ENCODE measurements around the gene SPX.

The SPX gene

GRCh38 chr12:21538061-21538653, 12.1 kb downstream of the SPX start:
- no peak for DNase-seq (ENCODE audit: low read depth)

GRCh38 chr12:21539797-21540196, 13.7 kb downstream of the SPX start:
- DNase-seq (ENCODE audit: low read depth): no peak

GRCh38 chr12:21541773-21542172, 15.7 kb downstream of the SPX start:
- DNase-seq (ENCODE audit: low read depth): no peak

- DNase-seq (ENCODE audit: low read depth): no peak
These were observed 16.3 kb downstream of the SPX start for GRCh38 chr12:21542403-21542802.

DNA sequence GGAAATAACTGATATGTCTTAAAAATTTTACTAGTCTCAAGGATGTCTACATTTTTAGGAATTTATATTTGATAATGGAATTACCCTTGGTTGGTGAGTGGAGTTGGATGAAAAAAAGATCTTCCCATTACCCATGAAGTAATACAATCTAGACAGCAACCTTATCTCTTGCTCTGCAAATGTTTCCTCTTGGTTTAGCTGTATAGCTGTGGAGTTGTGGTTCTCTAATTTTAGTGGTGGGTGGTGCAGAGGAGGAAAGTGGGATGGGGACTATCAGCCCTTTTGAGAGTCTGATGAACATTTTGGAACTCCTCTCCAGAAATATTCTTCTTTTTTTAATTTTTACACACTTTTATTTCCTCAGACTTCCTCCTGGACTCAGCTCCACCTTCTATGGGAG, 17.1 kb downstream of the SPX start:
- DNase-seq (ENCODE audit: low read depth): no peak

- no peak for DNase-seq (ENCODE audit: low read depth)
These were observed 19.5 kb downstream of the SPX start for GRCh38 chr12:21545557-21545956.

DNA sequence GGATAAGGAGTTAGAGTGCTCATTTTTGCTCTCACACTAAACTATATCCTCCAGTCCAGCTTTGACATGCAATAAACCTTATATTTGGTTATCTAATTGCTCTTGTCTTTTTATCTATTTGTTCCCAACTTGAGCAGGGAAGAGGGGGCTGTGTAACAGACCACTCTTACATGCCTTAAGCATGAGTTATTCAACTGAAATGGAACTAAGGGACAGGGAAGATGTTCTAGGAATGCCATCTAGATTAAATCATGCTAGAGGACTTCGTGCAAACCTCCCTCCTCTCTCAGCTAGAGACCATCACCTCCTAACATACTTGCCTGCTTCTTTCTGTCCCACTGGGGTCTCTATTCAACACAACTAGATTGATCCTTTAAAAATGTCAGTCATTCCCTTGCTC, 20.6 kb downstream of the SPX start:
- no peak for DNase-seq (ENCODE audit: low read depth)

DNA sequence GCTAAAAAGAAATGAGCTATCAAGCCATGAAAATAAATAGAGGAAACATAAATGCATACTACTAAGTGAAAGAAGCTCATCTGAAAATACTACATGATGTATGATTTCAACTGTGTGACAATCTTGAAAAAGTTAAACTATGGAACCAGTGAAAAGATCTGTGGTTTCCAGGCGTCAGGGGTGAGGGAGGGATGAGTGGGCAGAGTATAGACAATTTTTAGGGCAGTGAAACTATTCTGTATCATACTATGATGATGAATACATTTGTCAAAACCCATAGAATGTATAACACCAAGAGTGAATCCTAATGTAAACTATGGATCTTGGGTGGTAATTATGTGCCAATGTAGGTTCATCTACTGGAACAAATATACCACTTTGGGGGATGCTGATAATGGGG, 21.3 kb downstream of the SPX start:
- no peak for DNase-seq (ENCODE audit: low read depth)

DNA sequence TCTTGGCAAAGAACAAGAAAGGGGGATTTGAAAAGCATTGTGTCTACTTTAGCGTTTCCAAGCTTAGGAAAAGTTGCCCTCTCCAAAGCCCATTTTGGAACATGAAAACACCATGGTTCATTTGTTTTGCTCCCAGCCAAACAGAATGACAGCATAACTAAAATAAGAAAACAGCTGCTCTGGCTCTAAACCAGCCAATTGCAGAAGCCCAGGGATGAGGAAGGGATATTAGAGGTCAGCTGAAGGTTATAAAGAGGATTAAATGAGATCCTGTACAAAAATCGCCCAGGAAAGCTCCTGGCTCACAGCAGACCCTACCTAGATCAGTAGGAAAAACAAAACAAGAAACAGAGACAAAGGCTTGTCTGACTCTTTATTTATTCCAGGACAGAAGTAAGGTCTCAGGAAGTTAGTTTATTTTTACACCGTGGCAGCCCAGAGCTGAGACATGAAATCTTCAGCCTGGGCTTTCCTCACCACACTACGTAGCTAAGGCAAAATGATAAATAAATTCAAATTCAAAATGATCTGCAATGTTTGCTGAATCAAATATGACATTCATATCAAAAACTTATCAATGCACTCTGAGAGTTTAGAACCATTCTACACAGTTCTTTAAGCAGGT, 25.9 kb downstream of the SPX start:
- DNase-seq (ENCODE audit: low read depth): no peak

GRCh38 chr12:21552635-21553328, 26.7 kb downstream of the SPX start:
- DNase-seq (ENCODE audit: low read depth): no peak

DNA sequence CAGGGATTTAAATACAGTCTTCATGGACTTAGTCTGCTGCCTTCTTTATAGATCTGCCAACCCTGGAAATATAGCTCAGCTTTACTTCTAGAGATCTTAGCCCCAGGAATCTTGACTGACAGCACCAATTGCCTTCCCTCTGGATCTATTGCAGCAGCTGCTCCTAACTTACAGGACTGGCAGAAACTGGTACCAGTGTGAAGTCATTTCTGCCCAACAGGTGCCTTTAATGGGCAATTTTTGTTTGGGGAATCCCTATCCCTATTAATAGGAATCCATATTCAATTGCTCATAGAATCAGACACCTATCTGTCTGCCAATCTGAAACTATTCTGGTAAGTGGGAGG, 27.2 kb downstream of the SPX start:
- no peak for DNase-seq (ENCODE audit: low read depth)

- no peak for DNase-seq (ENCODE audit: low read depth)
These were observed 32.1 kb downstream of the SPX start for GRCh38 chr12:21558100-21558679.

GRCh38 chr12:21559855-21560569, 33.9 kb downstream of the SPX start:
- DNase-seq (ENCODE audit: low read depth): no peak

DNA sequence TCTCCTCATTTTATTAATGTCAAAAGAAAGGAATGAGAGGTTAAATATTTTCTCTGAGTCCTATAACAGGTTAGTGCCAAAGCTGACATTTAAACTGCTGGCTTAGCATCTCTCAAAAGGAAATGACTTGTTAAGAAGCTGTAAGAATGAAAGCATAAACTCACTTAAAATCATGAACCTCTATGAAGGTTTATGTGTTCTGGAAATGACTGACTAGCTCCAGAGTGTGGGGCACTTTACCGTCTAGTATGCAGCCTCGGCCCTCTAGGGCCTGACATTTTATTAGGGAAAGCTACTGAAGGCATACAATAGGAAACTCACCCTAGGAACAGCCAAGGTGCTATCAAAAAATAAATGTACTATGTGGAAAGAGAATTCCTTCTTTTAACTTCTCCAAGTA, 35.1 kb downstream of the SPX start:
- DNase-seq (ENCODE audit: low read depth): no peak

GRCh38 chr12:21562859-21563258, 36.8 kb downstream of the SPX start:
- no peak for DNase-seq (ENCODE audit: low read depth)

DNA sequence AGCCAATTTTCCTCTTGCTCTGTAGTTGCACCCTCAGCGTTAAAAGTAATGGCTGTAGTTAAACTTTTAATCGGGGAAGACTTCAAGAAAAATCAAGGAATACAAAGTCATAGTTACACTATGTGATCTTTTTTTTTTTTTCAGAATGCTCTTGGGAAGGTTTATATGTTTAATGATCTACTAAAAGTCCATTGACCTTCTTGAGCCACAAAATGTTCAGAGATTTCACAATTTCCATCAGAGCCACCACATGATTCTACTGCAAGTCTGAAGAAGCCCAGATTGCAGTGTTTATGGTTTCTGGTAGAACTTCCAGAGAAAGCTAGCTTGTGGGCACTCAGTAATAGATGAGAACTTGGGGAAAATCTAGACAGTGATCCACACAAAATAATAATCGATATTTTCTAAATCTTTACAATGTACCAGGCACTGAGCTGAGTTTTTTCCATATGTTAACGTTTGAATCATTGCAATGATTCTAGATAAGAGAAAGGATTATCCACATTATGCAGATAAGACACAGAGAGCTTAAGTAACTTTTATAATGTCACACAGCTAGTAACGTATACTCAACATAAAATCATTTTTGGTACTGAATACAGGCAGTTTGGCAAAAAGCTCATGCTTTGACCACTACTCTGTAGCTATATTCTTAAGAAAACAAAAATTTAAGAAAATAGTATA, 40.3 kb downstream of the SPX start:
- DNase-seq (ENCODE audit: low read depth): no peak

DNA sequence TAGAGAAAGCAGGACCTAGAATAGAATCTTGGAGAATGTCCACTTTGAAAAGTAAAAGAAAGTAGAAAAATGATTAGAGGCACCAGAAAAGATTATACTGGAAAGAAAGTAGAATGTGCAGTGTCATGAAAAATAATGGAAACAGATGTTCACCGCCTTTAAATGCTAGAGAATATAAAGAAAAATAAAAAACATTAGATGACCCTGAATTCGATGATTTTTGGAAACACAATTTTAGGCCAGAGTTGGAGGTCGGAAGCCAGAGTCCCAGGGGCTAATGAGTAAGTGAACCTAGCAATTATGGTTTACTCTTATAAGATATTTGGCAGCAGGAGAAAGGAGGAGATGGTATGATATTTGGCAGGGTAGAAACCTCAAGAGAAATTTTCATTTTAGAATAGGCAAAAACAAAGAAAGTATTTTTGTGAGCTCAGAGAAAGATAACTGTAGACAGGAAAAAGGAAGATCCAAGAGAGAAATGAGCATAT, 40.9 kb downstream of the SPX start:
- DNase-seq (ENCODE audit: low read depth): no peak

DNA sequence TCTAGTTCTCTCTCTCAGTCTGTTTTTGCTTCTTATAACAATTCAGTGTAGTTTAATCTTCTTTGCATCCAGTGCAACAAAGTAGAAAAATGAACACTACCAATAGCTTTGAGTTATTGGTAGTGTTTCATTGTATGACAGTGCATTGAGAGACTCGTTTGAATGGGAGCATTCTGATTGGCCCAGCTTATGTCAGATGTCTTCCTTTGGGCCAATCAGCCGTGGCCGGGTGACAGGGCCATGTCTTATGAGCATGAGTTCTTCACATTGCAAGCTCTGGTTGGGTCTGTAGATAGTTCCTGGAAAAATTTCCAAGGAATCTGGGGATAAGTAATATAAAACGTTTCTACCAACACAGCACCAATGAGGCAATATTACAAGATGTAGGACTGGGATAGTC, 42.0 kb downstream of the SPX start:
- no peak for DNase-seq (ENCODE audit: low read depth)

- no peak for DNase-seq (ENCODE audit: low read depth)
These were observed 45.0 kb downstream of the SPX start for GRCh38 chr12:21571046-21571445.

GRCh38 chr12:21573733-21574358, 47.8 kb downstream of the SPX start:
- DNase-seq (ENCODE audit: low read depth): no peak

DNA sequence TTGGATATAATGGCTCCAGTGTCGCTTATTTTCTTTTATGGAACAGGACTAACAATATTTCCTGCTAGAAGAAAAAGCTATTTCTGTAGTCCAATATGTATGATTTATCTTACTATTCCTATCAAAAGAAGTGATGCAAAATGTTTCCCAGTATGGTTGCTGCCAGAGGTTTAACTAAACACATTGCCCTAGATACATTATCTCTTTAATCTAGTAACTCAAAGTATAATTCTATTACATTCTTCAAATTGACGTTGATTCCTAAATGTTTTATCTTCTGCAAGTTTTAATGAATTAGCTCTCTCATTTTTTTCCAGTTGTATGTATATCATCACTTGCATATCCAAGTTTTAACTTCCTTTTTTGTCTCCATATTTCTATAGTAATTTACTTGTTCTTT, 50.3 kb downstream of the SPX start:
- no peak for DNase-seq (ENCODE audit: low read depth)

- DNase-seq (ENCODE audit: low read depth): no peak
These were observed 51.4 kb downstream of the SPX start for GRCh38 chr12:21577516-21577915.
